ENCODE measurements around the gene GRK4.

The GRK4 gene

DNA sequence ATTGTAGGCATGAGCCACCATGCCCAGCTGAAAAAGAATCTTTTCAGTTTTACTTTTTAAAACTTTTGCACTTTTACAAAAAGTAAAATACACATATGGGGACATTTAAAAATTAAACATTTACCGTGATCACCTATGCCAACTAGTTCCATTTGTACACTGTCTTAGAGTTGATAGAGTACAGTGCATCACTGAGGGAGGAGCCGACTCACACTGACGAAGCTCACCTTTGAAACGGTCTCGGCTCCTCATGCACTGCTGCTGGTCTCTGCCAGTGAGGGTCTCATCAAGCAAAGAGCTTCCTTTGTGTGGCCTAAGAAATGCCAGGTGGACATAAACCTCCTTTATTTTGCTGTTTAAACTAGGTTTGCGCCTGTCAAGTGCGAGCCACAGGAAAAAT lies 50.0 kb downstream of the GRK4 start:
- DNase-seq (ENCODE audit: low read depth in 2 of 2): no peak

DNA sequence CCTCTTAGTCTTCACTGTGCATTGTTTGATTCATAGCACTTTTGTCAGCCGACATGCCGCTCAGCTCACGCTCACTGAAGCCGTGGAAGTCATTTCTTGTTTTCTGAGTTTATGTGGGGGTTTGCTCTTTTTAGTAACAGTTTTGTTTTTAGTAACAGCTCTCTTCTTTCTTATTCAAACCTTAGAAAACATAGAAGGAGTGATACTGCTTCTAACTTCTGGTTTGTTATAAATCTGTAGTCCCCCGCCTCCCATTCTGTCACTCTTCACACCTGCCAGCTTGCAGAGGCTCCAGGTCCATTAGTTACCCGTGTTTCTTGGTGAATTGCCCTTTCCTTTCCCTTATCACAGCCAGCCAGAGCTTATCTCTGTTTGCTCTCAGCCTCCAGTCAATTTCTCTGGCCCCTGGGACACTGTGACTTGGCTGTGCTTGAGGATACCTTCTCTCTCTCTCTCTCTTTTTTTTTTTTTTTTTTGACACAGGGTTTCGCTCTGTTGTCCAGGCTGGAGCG lies 50.5 kb downstream of the GRK4 start:
- DNase-seq (ENCODE audit: low read depth in 2 of 2): no peak

DNA sequence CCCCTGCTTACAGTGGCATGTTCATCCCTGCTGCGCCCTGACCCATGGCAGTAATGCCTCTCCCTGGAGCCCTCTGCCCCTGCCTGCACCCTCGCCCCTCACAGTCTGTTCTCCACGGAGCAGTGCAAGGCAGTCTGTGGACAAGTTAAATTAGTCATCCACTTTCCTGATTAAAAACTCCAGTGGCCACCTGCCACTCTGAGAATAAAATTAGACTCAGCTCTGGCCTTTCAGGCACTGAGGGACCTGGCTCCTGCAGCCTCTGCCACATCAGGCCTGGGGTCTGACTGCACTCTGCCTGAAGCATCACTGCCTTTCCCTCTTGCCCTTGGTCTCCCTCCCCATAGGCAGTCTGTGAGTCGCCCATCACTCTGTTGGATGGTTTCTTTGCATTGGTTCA lies 53.6 kb downstream of the GRK4 start:
- no peak for DNase-seq (ENCODE audit: low read depth in 2 of 2)

DNA sequence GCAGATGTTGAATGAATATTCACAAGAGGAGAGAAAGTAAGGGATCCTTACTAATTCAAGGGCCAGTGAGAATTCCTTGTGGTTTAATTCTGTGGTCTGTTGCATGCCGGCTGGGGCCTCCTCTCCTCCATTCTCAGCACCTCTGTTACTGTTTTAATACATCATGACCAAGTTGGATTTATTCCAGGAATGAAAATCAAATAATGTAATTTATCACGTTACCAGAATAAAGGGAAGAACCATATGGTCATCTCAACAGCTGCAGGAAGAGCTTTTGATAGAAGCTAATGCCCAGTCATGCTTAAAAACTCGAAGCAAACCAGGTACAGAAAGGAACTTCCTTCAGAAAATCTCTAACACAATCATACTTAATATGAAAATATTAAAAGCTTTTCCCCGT lies 54.1 kb downstream of the GRK4 start:
- DNase-seq (ENCODE audit: low read depth in 2 of 2): peak; percentile 33 to 39

DNA sequence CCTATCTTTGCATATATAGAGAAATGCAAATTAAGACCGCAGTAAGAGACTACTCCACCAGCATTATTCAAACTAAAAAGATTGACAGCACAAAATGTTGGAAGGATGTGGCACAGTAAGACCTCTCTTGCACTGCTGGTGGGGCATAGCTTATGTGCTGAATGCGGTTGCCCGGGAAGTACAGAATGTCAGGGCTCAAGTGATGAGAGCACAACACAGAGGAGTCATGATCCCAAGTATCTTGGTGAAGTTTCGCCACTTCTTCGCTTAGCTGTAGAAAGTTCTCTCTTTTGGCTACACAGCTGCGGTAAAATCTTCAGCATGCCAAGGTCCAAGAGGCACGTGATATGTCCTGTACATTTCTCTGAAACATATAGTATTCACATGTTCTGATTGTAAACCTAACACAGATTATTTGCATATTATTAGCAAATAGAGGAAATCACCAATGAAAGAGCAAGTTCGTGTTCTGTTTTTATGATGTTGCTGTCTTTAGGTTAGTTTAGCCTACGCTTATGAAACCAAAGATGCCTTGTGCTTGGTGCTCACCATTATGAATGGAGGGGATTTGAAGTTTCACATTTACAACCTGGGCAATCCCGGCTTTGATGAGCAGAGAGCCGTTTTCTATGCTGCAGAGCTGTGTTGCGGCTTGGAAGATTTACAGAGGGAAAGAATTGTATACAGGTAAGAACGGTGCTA lies 55.9 kb downstream of the GRK4 start:
- no peak for DNase-seq (ENCODE audit: low read depth in 2 of 2)

DNA sequence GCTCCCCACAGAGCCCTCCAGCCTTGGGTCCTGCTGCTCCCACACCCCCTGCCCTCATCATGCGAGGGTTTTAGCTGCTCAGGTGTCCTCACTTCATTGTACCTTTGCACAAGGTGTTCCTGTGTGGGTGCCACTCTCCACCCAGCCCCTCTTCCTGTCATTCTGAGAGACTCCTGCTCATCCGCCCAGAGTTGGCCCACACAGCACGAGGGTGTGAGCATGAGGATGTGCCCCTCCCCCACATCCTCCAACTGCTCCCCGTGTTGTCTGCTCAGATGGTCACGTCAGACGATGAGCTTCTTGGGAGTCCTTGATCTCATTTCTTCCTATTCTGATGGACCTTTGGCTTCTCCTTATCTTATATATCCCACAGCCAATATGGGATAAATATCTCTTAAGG lies 57.8 kb downstream of the GRK4 start:
- DNase-seq (ENCODE audit: low read depth in 2 of 2): no peak

DNA sequence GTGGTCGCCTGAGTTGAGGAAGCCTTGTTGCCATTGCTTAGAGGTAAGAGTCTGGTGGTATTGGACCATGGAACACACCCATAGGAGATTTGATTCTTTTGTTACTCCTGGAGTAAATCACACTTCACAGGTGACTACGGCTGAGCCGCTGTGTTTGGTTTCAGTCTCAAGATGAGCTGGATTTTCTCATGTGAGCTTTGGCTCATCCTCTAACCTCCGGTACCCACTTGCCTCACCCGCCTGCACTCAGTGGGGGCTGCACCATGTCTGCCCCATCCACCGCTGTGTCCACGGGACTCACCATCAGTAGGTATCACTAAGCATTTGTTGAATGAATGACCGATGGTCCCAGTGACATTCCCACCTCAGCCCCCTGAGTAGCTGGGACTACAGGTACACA lies 58.3 kb downstream of the GRK4 start:
- DNase-seq (ENCODE audit: low read depth in 2 of 2): no peak

DNA sequence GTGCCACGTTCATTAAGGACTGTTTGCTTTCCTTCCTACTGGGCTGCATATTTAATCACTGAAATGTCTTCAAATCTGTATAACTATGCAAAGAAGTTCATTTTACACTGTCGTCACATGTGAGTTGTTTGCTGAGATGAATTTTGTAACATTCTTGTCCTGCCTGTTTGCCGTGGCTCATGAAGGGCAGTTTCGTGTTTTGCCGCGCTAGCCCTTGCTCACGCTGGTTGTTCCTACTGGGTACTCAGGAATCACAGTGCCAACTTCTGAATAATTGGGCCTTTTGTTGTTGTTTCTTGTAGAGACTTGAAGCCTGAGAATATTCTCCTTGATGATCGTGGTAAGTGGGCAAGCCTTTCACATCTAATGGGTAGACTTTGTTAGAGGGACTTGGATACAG lies 58.7 kb downstream of the GRK4 start:
- DNase-seq (ENCODE audit: low read depth in 2 of 2): no peak

DNA sequence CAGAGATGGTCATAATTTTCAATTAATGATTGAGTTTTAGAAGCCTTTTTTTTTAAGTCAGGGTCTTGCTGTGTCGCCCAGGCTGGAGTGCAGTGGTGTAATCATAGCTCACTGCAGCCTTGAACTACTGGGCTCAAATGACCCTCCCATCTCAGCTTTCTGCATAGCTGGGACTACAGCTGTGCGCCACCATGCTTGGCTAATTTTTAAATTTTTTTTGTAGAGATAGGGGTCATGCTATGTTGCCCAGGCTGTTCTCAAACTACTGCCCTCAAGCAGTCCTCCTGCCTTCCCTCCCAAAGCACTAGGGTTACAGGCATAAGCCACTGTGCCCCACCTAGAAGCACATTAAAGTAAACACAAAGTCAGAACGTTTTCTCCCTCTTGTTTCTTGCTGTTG lies 59.3 kb downstream of the GRK4 start:
- no peak for DNase-seq (ENCODE audit: low read depth in 2 of 2)

DNA sequence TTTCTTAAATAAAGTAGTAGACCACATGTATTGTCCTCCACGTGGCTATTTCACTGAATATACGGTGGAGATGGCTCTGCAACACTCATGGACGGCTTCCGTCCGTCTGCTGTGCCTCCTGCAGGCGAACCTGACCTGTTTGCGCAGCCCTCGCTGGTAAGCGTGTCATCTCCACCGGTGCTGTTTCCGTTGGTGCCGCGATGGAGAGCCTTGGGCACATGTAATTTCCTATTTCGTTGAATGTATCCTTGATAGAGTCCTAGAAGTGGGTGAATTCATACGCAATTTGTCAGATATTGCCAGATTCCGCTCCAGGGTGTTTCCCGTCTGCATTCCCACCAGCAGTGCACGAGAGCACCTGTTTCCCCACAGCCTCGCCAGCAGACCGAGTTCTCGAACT lies 62.5 kb downstream of the GRK4 start:
- no peak for DNase-seq (ENCODE audit: low read depth in 2 of 2)

DNA sequence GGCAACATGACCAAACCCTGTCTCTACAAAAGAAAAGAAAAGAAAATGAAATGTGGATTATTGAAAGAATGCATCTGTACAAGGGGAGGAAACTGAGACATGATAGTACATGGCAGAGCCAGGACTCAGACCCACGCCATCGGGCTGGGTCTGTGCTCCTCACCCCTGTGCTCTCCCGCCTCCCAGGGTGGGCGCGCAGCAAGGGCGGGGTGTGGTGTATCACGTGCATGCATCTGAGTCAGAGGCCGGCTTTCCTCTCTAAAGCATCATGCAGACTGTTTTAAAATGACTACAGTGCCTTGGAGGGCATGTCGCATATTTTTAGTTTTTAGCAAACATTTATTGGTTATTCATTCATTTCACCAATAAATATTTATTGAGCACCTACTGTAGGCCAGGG lies 63.2 kb downstream of the GRK4 start:
- DNase-seq (ENCODE audit: low read depth in 2 of 2): no peak

DNA sequence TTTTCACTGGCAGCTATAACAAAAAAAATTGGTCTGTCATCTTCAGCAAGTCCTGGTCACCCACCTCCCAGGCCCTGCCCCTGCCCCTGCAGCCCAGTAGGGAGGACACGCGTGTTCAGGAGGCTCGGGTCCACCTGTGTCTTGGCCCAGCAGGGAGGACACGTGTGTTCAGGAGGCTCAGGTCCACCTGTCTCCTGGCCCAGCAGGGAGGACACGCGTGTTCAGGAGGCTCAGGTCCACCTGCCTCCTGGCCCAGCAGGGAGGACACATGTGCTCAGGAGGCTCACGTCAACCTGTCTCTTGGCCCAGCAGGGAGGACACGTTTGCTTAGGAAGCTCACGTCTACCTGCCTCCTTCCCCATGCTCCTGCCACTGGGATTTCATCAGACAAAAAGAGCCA lies 66.1 kb downstream of the GRK4 start:
- no peak for DNase-seq (ENCODE audit: low read depth in 2 of 2)

DNA sequence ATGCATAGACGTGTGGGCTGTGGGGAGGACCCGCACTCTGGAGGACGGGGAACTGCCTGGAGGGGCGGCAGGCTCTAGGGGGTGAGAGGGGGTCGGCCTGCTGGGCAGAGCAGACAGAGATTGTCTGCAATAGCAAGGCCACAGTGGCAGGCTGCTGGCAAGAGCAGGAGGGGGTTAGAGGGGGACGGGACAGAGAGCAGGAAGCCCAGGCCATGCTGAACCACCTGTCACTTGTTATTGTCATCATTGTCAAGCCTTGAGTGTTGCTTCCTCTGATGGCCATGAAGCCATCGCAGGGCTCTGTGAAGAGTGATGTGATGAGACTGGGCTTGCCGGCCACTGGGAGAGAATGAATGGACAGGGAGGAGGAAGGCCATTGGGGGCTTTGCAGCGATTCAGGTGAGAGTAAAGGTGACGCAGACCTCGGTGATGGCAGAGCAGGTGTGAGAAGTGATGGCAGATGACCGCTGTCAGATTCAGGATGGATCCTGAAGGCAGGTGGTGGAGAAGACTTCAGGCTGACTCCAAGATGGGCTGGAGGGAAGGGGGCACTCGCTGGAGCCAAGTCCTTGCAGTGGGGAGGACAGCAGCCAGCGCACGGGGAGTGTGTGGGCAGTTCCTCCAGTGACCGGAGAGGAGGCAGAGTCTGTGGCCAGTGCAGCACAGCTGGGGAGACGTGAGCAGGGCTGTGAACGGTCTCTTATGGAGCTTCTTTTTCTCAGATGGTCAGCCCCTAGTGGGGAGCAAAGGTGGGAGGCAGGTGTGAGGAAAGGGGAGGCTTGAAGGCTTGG lies 67.4 kb downstream of the GRK4 start:
- DNase-seq (ENCODE audit: low read depth in 2 of 2): no peak

DNA sequence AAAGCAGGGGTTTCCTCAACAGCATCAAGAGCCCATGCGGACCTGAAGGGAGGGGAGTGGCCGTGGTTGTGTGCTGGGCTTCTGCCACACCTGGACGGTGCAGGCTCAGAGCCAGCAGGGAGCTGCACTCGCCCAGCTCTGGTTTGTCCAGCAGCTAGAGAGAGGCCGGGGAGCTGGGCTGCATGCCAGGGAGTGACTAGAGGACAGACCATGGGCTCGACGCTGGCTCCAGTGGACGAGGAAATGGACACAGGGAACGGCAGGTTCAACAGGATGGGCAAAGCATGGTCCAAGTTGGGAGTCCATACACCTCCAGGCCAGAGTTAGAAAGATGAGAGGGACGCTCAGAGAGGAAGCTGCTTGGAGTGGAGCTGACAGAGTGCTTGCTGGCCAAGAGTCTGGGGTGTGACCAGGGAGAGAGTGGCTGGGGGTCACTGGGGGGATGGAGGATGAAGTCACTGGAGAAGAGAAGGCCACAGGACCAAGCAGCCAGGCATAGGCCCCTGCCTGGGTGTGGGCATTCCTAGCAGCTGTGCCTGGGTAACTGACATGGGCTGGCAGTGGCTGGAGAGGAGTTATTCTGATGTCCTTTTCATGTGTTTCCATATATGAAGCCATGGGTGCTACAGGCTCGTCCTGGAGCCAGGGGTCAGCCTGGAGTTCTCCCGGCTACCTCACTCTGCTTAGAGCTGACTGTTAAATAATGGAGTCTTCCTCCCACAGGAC lies 68.1 kb downstream of the GRK4 start:
- no peak for DNase-seq (ENCODE audit: low read depth in 2 of 2)

DNA sequence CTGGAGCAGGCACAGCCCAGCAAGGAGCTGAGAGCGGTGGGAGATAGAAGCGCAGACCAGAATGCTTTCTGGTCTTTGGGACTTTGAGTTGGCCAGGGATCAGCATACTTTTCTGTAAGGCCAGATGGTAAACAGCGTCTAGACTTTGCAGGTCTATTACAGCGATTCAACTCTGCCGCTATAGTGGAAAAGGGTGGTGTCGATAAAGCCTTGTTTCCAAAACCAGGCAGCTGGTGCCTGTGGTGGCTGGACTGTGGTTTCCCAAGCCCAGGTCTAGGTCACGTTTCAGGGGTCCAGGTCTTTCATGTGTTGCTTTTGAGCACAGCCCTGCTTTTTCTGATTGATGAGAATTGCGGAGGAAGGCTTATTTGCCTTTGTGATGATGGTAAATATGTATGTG lies 70.9 kb downstream of the GRK4 start:
- DNase-seq (ENCODE audit: low read depth in 2 of 2): no peak

DNA sequence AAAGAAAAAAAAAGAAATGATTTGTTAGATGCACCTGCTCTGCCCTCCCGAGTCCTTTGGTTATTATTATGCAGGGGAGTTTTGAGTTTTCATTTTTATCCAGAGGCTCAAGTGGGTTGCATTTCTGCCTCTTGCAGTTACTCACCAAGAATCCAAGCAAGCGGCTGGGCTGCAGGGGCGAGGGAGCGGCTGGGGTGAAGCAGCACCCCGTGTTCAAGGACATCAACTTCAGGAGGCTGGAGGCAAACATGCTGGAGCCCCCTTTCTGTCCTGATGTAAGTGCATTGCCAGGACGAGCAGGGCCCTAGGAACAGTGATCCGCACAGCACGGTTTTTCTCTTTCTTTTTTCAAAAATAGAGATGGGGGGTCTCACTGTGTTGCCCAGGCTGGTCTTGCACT lies 71.9 kb downstream of the GRK4 start:
- DNase-seq (ENCODE audit: low read depth in 2 of 2): no peak

DNA sequence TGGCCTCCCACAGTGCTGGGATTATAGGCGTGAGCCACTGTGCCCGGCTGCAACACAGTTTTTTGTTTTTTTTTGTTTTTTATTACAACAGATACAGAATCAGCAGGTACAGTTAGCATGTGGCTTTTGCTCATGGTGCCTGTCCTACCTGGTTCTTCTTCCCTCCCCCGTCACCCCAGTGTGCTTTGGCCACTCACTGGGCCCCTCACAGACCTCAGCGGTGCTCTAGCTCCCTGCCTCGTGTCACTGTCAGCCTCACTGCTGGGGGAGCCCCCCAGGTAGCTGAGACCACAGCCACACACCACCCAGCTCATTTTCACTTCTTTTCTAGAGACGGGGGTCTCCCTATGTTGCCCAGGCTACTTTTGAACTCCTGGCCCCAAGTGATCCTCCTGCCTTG lies 72.3 kb downstream of the GRK4 start:
- no peak for DNase-seq (ENCODE audit: low read depth in 2 of 2)

DNA sequence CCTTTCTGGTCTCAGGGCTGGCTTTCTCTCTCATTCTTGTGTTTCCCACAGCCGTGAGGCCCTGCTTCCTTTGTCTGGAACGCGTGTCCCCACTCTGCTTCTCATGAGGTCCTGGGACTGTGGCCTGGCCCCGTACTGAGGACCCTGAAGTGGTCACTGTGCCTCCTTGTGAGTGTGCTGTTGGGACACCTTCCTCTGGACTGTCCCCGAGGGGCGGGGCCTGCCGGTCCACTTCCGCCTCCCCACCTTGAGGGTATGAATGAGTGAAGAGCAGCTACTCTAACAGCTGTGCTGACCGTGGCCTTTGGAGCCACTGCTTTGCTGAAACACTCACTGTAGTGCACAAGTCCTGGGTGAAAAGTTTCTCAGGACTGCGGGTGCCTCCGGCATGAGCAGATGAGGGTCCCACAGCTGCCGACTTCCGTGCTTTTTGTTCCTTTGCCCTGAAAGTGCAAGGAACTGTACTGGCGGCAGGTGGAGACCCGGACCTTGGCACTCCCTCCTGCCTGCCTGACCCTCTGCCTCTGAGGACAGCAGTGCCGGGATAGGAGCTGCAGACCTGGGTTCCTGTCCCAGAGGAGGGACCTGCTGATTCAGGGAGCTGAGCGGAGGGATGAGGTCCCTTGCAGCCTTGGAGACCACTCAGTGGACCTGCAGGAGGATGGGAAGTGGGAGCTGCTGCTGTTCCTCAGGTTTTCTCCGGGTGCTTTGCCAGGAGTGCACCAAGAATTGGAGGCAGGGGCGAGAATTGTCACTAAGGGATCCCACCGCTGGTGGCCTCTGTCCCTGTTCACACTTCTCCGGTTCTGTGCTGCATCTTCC lies 73.0 kb downstream of the GRK4 start:
- no peak for DNase-seq (ENCODE audit: low read depth in 2 of 2)

DNA sequence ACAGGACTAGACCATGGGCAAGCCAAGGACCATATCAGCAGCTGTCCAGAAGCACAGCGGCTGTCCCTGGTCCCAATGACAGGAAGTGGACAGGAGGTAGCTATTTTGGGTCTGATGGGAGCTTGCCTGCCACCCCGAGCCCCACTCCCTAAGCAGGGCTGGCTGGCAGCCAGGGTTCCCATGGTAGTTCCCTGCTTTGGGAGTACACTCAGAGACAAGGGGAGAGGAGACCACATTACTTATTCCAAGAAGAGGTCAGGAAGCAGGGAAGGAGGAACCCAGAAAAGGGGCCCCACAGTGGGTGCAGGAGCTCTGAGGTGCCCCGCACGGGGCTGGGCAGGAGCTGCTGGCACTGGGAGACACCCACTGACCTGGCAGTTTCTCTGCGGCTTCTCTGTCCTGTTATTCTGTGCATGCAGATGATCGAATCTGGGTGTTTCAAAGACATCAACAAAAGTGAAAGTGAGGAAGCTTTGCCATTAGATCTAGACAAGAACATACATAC lies 74.6 kb downstream of the GRK4 start:
- no peak for DNase-seq (ENCODE audit: low read depth in 2 of 2)

DNA sequence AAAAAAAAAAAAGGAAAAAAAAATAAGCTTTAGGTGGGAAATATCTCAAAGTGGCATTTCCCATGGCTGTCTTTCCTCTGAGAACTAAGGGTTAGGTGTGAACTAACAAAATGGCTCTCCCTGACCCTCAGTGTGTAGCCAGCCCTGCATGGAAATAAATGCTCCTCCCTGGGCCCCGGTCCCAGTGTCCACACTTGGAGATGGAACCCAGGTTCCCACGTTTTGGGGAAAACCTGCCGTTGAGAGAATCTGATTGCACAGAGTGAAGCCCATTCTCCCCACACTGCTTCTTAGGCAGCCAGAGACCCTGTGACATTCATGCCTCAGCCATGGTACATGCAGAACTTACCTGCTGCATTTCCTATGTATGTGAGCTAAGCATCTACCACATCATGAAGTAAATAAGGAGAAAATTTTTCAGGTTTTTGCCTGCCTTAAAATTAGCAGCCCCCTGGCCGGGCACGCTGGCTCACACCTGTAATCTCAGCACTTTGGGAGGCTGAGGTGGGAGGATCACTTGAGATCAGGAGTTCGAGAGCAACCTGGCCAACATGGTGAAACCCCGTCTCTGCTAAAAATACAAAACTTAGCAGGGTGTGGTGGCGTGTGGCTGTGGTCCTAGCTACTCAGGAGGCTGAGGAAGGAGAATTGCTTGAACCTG lies 76.5 kb downstream of the GRK4 start:
- no peak for DNase-seq (ENCODE audit: low read depth in 2 of 2)
